Smooth muscle cell (in vitro differentiated cells): ENCODE measurements around the gene EPS8L3. TPM values are rescaled to one million over a fixed set of nuclear protein-coding genes. Genes with fewer than 3 reads are reported as not detected.

Source experiments
- DNase-seq: peaks from one replicate; lab custom pipeline; 2025; ENCODE audit not compliant: unreplicated experiment; lab: John Stamatoyannopoulos, UW
- H2AFZ ChIP-seq: fragments of 200-600 bp; sonication (generic); 2 replicates; pipeline ENCODE4 v1.6.0; 2016; ENCODE audit warnings: antibody characterized with exemption, low read depth, mild to moderate bottlenecking
- H3F3A ChIP-seq: fragments of 200-600 bp; sonication (generic); 2 replicates; pipeline ENCODE4 v1.6.0; 2017; ENCODE audit warnings: antibody characterized with exemption, low read depth
- H3K27ac ChIP-seq: fragments of 200-600 bp; sonication (generic); 2 replicates; pipeline ENCODE4 v1.5.1; 2016; ENCODE audit warnings: low read depth, mild to moderate bottlenecking
- H3K27me3 ChIP-seq: fragments of 200-600 bp; sonication (generic); 2 replicates; pipeline ENCODE4 v1.6.1; 2016; ENCODE audit warnings: low read depth, mild to moderate bottlenecking
- H3K36me3 ChIP-seq: fragments of 200-600 bp; sonication (generic); 2 replicates; pipeline ENCODE4 v1.5.1; 2016; ENCODE audit warnings: low read depth
- H3K4me1 ChIP-seq: fragments of 200-600 bp; sonication (generic); 2 replicates; pipeline ENCODE4 v1.5.1; 2016; ENCODE audit warnings: low read depth
- H3K4me2 ChIP-seq: fragments of 200-600 bp; sonication (generic); 2 replicates; pipeline ENCODE4 v1.6.0; 2016; ENCODE audit warnings: mild to moderate bottlenecking
- H3K4me3 ChIP-seq: fragments of 200-600 bp; sonication (generic); 2 replicates; pipeline ENCODE4 v1.5.1; 2016; ENCODE audit warnings: mild to moderate bottlenecking
- H3K79me2 ChIP-seq: fragments of 200-600 bp; sonication (generic); 2 replicates; pipeline ENCODE4 v1.6.0; 2016; ENCODE audit warnings: low read depth, mild to moderate bottlenecking
- H3K9ac ChIP-seq: fragments of 200-600 bp; sonication (generic); 2 replicates; pipeline ENCODE4 v1.6.0; 2016; ENCODE audit warnings: low read depth
- H3K9me3 ChIP-seq: fragments of 200-600 bp; sonication (generic); replicated peaks from 2 replicates; pipeline ENCODE4 v1.5.1; 2016; ENCODE audit warnings: low read depth
- H4K20me1 ChIP-seq: fragments of 200-600 bp; sonication (generic); 2 replicates; pipeline ENCODE4 v1.6.0; 2016; ENCODE audit warnings: low read depth
- WGBS: methylation state at CpG from one replicate; pipeline ENCODE4 v1.1.7; 2016; ENCODE audit warnings: low lambda C conversion rate; 5-methylcytosine and 5-hydroxymethylcytosine counted together
- polyA plus RNA-seq: library from polyadenylated mRNA; unstranded; fragments of >200 nt; fragmentation: Nextera tagmentation; extraction: Ambion mirVana; gene quantifications from 2 replicates; pipeline ENCODE4 v1.2.1, GENCODE V29; 2016
- total RNA-seq: library from RNA; depleted of rRNA; stranded (reverse); fragments of >200 nt; gene quantifications from 2 replicates; pipeline ENCODE4 v1.2.3, GENCODE V29; 2014
- TF ChIP-seq, protein P1 (sequence below): fragments of 200-600 bp; sonication (generic); IDR thresholded peaks from 2 replicates; pipeline ENCODE4 v1.5.1; 2017; ENCODE audit warnings: borderline replicate concordance, mild to moderate bottlenecking, antibody characterized with exemption; ENCODE audit not compliant: insufficient read depth, poor library complexity, severe bottlenecking

Gene EPS8L3
- total and polyA plus RNA-seq, 2 experiments from 2014 or later: not detected

DNA sequence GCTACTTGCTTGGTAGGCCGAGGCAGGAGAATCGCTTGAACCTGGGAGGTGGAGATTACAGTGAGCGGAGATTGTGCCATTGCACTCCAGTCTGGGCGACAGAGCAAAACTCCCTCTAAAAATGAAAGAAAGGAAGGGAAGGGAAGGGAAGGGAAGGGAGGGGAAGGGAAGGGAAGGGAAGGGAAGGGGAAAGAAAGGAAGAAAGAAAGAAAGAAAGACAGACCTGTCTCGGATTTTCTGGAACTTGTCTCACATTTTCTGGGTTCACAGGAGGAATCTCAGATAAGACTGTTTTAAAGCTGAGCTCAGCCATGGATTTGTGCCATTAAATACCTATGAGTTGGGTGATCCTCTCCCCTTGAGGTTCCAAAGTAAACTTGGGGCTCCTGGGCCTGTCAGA, 38.8 kb downstream of the EPS8L3 start:
- 87% methylated on average over 5 of the region's 5 CpGs for WGBS

GRCh38 chr1:109722908-109723691, 40.6 kb downstream of the EPS8L3 start:
- Histone ChIP-seq H3K4me2 (no peak overlapping the region), H3K27me3 (no peaks in the 10 kb centered on the region), H3K4me1 (no peaks in the 10 kb centered on the region), H3K4me3 (no peak overlapping the region), H3K36me3 (no peaks in the 10 kb centered on the region), H4K20me1 (no peaks in the 10 kb centered on the region), H3K9me3 (no peaks in the 10 kb centered on the region), H3K27ac (no peak overlapping the region), H3F3A (no peaks in the 10 kb centered on the region), H2AFZ (no peak overlapping the region), H3K79me2 (no peaks in the 10 kb centered on the region), H3K9ac (no peak overlapping the region)
- WGBS: 83% methylated on average over 7 of the region's 7 CpGs
- no peak for DNase-seq
- TF ChIP-seq, protein P1, sequence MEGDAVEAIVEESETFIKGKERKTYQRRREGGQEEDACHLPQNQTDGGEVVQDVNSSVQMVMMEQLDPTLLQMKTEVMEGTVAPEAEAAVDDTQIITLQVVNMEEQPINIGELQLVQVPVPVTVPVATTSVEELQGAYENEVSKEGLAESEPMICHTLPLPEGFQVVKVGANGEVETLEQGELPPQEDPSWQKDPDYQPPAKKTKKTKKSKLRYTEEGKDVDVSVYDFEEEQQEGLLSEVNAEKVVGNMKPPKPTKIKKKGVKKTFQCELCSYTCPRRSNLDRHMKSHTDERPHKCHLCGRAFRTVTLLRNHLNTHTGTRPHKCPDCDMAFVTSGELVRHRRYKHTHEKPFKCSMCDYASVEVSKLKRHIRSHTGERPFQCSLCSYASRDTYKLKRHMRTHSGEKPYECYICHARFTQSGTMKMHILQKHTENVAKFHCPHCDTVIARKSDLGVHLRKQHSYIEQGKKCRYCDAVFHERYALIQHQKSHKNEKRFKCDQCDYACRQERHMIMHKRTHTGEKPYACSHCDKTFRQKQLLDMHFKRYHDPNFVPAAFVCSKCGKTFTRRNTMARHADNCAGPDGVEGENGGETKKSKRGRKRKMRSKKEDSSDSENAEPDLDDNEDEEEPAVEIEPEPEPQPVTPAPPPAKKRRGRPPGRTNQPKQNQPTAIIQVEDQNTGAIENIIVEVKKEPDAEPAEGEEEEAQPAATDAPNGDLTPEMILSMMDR: no peak

More for the DNA sequence above, 38.8 kb downstream of the EPS8L3 start:
- TF ChIP-seq, protein P1: no peak
- no peaks in the 10 kb centered on the region for H3K36me3 ChIP-seq
- no peaks in the 10 kb centered on the region for H3K27me3 ChIP-seq
- H3F3A ChIP-seq: no peaks in the 10 kb centered on the region
- no peak overlapping the region for H2AFZ ChIP-seq
- H3K9ac ChIP-seq: no peak overlapping the region
- no peak overlapping the region for H3K27ac ChIP-seq
- no peaks in the 10 kb centered on the region for H3K4me1 ChIP-seq
- H3K4me3 ChIP-seq: no peak overlapping the region
- no peak for DNase-seq
- no peaks in the 10 kb centered on the region for H3K79me2 ChIP-seq
- H3K9me3 ChIP-seq: no peaks in the 10 kb centered on the region
- H3K4me2 ChIP-seq: no peak overlapping the region
- no peaks in the 10 kb centered on the region for H4K20me1 ChIP-seq

DNA sequence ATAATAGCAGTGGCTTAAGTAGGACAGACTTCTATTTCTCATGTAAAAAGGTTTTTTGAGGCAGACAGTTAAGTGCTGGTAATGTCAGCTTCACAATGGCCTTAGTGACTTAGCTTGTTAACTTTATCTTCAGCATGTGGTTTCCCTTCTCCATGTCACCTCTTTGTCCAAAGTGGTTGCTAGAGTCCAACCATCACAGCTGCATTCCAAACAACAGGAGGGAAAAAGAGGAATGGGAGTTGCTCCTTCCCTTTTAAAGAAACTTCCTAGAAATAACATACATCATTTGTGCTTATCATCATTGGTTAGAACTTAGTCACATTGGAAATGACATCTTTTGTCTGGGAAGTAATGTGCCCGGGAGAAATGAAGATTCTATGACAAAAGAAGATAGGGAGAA, 41.8 kb downstream of the EPS8L3 start:
- no peaks in the 10 kb centered on the region for H3K9me3 ChIP-seq
- H3K4me3 ChIP-seq: no peak overlapping the region
- 100% methylated on average over 1 of the region's 1 CpG for WGBS
- TF ChIP-seq, protein P1: no peak
- H3K79me2 ChIP-seq: no peaks in the 10 kb centered on the region
- no peak overlapping the region for H2AFZ ChIP-seq
- H4K20me1 ChIP-seq: no peaks in the 10 kb centered on the region
- no peak for DNase-seq
- H3K4me2 ChIP-seq: no peak overlapping the region
- H3K27ac ChIP-seq: no peak overlapping the region
- no peaks in the 10 kb centered on the region for H3K36me3 ChIP-seq
- H3K4me1 ChIP-seq: no peaks in the 10 kb centered on the region
- H3K9ac ChIP-seq: no peak overlapping the region
- no peaks in the 10 kb centered on the region for H3K27me3 ChIP-seq
- no peaks in the 10 kb centered on the region for H3F3A ChIP-seq

- H3K27me3 ChIP-seq: no peaks in the 10 kb centered on the region
- H3K4me1 ChIP-seq: no peaks in the 10 kb centered on the region
- TF ChIP-seq, protein P1: no peak
- H4K20me1 ChIP-seq: no peaks in the 10 kb centered on the region
- H3K4me2 ChIP-seq: no peak overlapping the region
- no peaks in the 10 kb centered on the region for H3K79me2 ChIP-seq
- H3F3A ChIP-seq: no peaks in the 10 kb centered on the region
- H3K9me3 ChIP-seq: no peaks in the 10 kb centered on the region
- no peak overlapping the region for H3K27ac ChIP-seq
- WGBS: 59% methylated on average over 5 of the region's 5 CpGs
- H3K4me3 ChIP-seq: no peak overlapping the region
- no peak overlapping the region for H3K9ac ChIP-seq
- DNase-seq: no peak
- no peak overlapping the region for H2AFZ ChIP-seq
- H3K36me3 ChIP-seq: no peaks in the 10 kb centered on the region
These were observed 42.7 kb downstream of the EPS8L3 start for GRCh38 chr1:109721042-109721441.
